GOT3 (cell line): Measurements from ENCODE around the gene LDLRAD4.

Experiments used
- DNase-seq: peaks from one replicate; lab custom pipeline; 2025; ENCODE audit warnings: mixed read lengths; lab: John Stamatoyannopoulos, UW

The LDLRAD4 gene

DNA sequence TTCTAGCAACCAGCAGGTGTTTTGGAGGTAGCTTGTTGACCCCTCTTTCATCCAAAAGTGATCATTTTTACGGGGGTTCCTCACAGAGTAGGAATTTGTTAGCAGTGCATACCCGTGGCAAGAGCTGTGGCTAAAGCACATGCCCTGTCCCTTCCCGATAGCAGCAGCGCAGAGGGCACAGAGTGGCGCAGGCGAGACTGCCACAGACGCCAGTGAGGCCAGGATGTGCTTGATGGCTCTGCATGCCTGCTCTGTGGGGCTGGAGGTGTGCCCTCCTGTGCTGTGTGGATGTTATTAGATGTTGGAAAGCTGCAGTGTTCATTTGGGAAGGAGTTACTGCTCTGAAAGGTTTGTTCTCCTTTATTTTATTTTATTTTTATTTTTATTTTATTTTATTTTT, 354.2 kb downstream of the LDLRAD4 start:
- DNase-seq: no peak

- DNase-seq: no peak
Observed at GRCh38 chr18:13573750-13574149, 355.2 kb downstream of the LDLRAD4 start.

GRCh38 chr18:13574355-13574754, 355.8 kb downstream of the LDLRAD4 start:
- DNase-seq: no peak

DNA sequence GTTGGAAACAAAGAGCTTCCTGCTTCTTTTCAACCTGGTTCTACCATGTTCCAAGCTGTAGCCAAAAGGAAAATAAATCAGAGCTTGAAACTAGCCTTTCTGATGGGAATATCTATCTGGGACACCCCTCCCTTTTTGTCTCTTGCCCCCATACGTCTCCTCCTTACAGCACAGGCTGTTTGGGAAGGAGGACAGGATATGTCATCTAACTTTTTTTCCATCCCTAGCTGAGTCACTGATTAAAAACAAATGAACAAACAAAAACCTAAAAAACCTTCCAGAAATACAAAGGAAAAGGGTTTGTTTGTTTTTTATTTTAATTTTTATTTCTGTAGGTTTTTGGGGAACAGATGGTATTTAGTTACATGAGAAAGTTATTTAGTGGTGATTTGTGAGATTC, 356.2 kb downstream of the LDLRAD4 start:
- no peak for DNase-seq

DNA sequence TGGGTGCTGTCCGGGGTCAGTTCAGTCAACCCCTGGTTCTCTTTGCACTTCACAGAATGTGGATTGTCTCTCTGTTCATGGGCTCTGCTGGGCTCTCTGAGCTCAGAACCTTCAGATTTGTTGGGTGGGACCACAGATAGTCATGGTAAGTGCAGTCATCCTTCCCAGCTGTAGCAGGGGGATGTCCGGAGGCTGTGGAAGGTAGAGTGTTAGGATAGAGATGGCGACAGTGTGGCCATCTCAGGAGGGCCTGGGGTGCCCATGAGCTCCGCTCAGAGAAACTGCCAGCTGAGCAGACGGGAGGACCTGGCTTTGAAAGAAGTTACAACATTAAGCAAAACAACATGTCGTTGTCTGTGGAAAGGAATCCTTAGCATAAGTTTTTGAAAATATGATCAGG, 358.0 kb downstream of the LDLRAD4 start:
- no peak for DNase-seq

GRCh38 chr18:13577091-13577697, 358.6 kb downstream of the LDLRAD4 start:
- DNase-seq: no peak

GRCh38 chr18:13577781-13578180, 359.2 kb downstream of the LDLRAD4 start:
- DNase-seq: no peak

- no peak for DNase-seq
Observed at GRCh38 chr18:13578400-13578799, 359.8 kb downstream of the LDLRAD4 start.

- no peak for DNase-seq
Observed at GRCh38 chr18:13579874-13580273, 361.3 kb downstream of the LDLRAD4 start.

GRCh38 chr18:13580351-13580750, 361.8 kb downstream of the LDLRAD4 start:
- DNase-seq: no peak

- no peak for DNase-seq
Observed at GRCh38 chr18:13580991-13581390, 362.4 kb downstream of the LDLRAD4 start.

DNA sequence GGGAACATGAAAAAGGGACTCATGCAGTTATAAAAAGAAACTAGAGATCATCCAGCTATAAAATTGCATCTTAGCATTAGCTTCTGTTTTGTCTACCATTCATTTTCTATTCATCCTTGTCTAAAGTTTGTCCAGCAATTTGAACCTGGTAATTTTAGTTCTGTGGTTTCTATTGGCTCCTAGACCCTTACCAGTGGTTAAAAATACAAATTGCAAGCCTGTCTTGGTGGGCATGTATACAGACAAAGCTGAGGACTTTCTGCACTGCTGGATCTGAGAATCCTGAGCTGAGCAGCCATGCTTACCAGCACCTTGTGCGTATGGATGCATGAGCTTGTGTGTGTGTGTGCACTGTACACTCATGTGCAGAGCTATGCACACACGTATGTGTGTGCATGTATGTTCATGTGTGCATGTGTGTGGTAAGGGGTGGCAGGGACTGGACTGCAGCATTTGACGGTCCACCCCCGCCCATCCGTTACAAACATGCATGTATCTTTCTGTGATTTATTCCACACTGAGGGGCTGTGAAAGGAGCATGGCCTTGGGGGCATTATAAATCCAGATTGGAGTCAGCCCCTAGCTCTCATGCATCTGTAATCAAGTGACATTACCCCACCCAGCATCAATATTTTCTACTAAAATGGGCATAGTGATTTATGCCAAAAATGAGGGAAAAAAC, 363.1 kb downstream of the LDLRAD4 start:
- DNase-seq: no peak

GRCh38 chr18:13582178-13582670, 363.7 kb downstream of the LDLRAD4 start:
- no peak for DNase-seq

- DNase-seq: no peak
Observed at GRCh38 chr18:13583576-13584550, 365.3 kb downstream of the LDLRAD4 start.

DNA sequence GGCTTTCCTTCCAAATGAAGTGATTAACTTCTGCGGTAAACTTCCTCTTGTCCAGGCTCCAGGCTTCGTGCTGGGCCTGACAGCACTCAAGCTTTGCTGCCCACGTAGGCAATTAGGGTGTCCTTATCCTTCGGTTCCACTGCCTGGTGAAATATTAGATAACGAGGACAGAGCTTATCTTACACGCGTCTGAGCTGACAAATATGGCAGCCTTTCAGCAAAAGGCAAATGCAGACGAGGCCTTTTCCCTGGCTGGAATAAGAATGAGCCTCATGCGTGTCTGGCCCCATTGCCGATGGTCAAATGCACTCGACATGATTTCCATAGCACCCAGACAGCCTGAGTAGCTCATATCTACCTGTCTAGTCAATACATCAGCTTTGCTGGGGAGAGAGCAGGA, 366.3 kb downstream of the LDLRAD4 start:
- DNase-seq: no peak

GRCh38 chr18:13585379-13586153, 367.0 kb downstream of the LDLRAD4 start:
- no peak for DNase-seq

GRCh38 chr18:13587001-13587400, 368.4 kb downstream of the LDLRAD4 start:
- no peak for DNase-seq

DNA sequence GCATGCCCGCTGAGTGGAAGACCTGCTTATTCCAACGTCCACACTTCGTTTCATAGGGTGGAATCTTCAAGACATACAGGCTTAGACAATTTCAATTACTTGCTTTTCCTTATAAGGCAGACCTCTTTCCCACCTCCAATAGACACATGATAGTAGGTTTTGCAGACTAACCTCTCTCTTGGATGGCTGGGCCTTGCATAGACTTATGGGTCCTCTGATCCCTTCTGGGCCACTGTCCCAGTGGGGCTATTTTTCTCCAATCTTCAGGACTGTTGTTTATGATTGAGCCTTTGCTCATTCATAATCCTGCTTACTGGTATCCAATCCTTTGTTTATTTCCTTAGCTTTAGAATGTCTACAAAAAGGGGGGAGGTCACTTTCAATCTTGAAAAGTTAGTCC, 368.9 kb downstream of the LDLRAD4 start:
- no peak for DNase-seq

DNA sequence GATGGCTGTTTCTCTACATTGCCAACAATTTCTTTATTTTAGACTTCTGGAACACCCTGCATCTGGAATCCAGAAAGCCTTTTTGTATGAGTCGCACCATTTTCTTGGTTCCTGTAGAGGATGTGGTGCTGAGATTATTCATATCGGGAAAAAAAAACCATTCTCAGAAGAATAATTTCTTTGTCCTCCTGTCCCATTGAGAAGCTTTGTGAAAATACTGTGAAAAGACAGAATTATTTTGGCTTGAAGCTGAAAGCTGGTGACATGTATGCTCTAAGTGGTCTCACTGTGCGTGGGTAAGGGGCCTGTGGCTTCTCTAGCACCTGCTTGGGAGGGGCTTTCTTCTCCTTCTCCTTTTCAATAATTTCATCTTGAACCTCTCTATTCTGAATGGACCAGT, 369.4 kb downstream of the LDLRAD4 start:
- DNase-seq: no peak

DNA sequence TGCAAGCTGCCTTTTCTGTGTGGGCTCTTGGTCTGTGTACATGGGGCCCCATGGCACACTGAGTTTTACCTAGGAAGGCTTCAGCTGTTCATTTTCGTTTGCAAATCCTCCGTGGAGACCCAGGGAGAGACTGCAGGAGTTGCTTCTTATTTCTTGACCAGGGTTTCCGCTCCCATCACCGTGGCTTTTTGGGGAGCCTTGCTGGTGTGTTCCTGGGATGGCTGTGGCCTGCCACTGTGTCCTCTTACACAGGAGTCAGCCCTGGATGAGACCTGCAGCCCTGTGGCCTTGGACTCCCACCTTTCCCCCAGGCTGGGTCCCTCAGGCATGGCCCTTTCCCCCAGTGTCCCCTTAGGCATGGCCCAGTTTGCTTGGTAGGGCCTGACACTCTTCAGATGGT, 370.8 kb downstream of the LDLRAD4 start:
- DNase-seq: no peak

DNA sequence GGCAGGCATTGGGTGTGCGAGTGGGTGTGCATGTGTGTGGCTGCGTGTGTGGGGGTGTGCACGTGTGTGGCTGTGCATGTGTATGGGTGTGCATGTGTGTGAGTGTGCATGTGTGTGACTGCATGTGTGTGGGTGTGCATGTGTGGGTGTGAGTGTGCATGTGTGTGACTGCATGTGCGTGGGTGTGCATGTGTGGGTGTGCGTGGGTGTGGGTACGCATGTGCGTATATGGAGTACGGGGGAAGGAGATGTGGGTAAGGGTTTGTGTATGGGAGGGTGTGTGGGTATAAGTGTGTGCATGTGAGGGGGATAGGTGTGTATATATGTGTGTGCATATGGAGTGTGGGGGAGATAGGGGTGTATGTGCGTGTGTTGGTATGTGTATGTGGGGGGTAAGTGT, 371.4 kb downstream of the LDLRAD4 start:
- DNase-seq: no peak

GRCh38 chr18:13592246-13592645, 373.7 kb downstream of the LDLRAD4 start:
- no peak for DNase-seq
